ENCODE measurements around the gene COPS8. TPM values are rescaled to one million over a fixed set of nuclear protein-coding genes. Genes with fewer than 3 reads are reported as not detected.

The COPS8 gene
- total and polyA plus RNA-seq, 2 experiments from 2014 or later = 120 to 130 TPM

GRCh38 chr2:237043866-237044265, 41.8 kb upstream of the COPS8 start:
- H3K36me3 Mint-ChIP-seq (ENCODE audit: low read depth) = peaks cover 4% of the 10 kb centered on the region; the same call in 2 of the 3 replicates
- Histone ChIP-seq H4K20me1 (replicated peaks; ENCODE audit: insufficient read depth) (no peaks in the 10 kb centered on the region), H3K27me3 (ENCODE audit: insufficient read depth) (no peaks in the 10 kb centered on the region), H3K36me3 (ENCODE audit: insufficient read depth) (no peaks in the 10 kb centered on the region), H3K9me2 (ENCODE audit: insufficient read depth) (0 out of 2 replicates have a peak, but pooled peaks cover 3% of the 10 kb centered on the region), H3K4me1 (ENCODE audit: insufficient read depth) (peaks cover 13% of the 10 kb centered on the region), H3K4me3 (no peak overlapping the region), H3K4me2 (no peak overlapping the region), H3K27ac (ENCODE audit: low read depth) (no peak overlapping the region), H3K79me2 (replicated peaks; ENCODE audit: insufficient read depth) (no peaks in the 10 kb centered on the region), H2AFZ (no peak overlapping the region), H3F3A (replicated peaks; ENCODE audit: low read depth) (no peaks in the 10 kb centered on the region)
- H3K27me3 Mint-ChIP-seq (ENCODE audit: insufficient read depth, low read depth, poor library complexity) = peaks cover 3% of the 10 kb centered on the region
- ATAC-seq (no peak), DNase-seq (ENCODE audit: low spot score) (no peak)
- H3K9me3 Mint-ChIP-seq = peaks cover 15% of the 10 kb centered on the region
- TF ChIP-seq ETS1 (IDR thresholded peaks at IDR 0.05) = no peak
- TF ChIP-seq ZNF331 (CRISPR knock-in tag; IDR thresholded peaks at IDR 0.05; ENCODE audit: low read depth) = no peak
- TF ChIP-seq JUNB (IDR thresholded peaks at IDR 0.05; ENCODE audit: unreplicated experiment) = no peak
- no peak for TF ChIP-seq STAT1 (IDR thresholded peaks at IDR 0.05; ENCODE audit: unreplicated experiment)
- TF ChIP-seq NANOG (IDR thresholded peaks at IDR 0.05; ENCODE audit: borderline replicate concordance) = no peak
- no peak for TF ChIP-seq EZH2 (IDR thresholded peaks at IDR 0.05; ENCODE audit: low read depth, unreplicated experiment)
- TF ChIP-seq ZNF462 (CRISPR knock-in tag; IDR thresholded peaks at IDR 0.05) = no peak
- no peak for TF ChIP-seq CTCF (conservative IDR thresholded peaks at IDR 0.05; ENCODE audit: low read depth in 2 of 2)
- no peak for TF ChIP-seq ZNF114 (CRISPR knock-in tag; IDR thresholded peaks at IDR 0.05)
- no peak for TF ChIP-seq CREB1 (CRISPR knock-in tag; IDR thresholded peaks at IDR 0.05; ENCODE audit: low read depth)
- TF ChIP-seq EZH2phosphoT487 (IDR thresholded peaks at IDR 0.05; ENCODE audit: unreplicated experiment) = no peak
- TF ChIP-seq REST (IDR thresholded peaks at IDR 0.05; ENCODE audit: unreplicated experiment) = no peak
- no peak for TF ChIP-seq POLR2AphosphoS5 (IDR thresholded peaks at IDR 0.05; ENCODE audit: low read depth)
- no peak overlapping the region for H3K27ac Mint-ChIP-seq
- H3K4me3 Mint-ChIP-seq = no peak overlapping the region
- H3K4me1 Mint-ChIP-seq = peaks cover 33% of the 10 kb centered on the region

Measured in GM23338 (cell line).